Activated CD4-positive, alpha-beta T cell treated with anti-CD3 and anti-CD28 coated beads, Interleukin-2, Interleukin-4, amounts not matched to agents 100 ng/mL and 50 ng/mL, durations not matched to agents 16 hours and 8 hours (primary cell): ENCODE data around the gene C2CD4C.
"Not testable (repeated sequence)": the region's sequence is repeated elsewhere in the genome, so short reads cannot be mapped to it uniquely, and the experiment has no call there.

Experiments
- DNase-seq: peaks from one replicate; pipeline ENCODE4 v3.0.0-alpha.2; 2020; ENCODE audit warnings: low spot score

Gene C2CD4C

GRCh38 chr19:413756-414420, 4.9 kb upstream of the C2CD4C start:
- no peak for DNase-seq

GRCh38 chr19:412356-413355, 3.7 kb upstream of the C2CD4C start:
- no peak for DNase-seq

GRCh38 chr19:411723-412355, 2.9 kb upstream of the C2CD4C start:
- DNase-seq: no peak

- DNase-seq: not testable (repeated sequence)
Measured at GRCh38 chr19:411121-411722, 2.3 kb upstream of the C2CD4C start.

- DNase-seq: no peak
Measured at GRCh38 chr19:410243-410781, 1.4 kb upstream of the C2CD4C start.

GRCh38 chr19:409516-410242, 732 bp upstream of the C2CD4C start:
- no peak for DNase-seq

GRCh38 chr19:408441-408901, 476 bp downstream of the C2CD4C start:
- no peak for DNase-seq

- no peak for DNase-seq
Measured at GRCh38 chr19:407511-408440, 1.2 kb downstream of the C2CD4C start.

- no peak for DNase-seq
Measured at GRCh38 chr19:406971-407510, 1.9 kb downstream of the C2CD4C start.

- no peak for DNase-seq
Measured at GRCh38 chr19:406135-406781, 2.7 kb downstream of the C2CD4C start.

GRCh38 chr19:405121-405965, 3.6 kb downstream of the C2CD4C start:
- no peak for DNase-seq

GRCh38 chr19:403221-404027, 5.5 kb downstream of the C2CD4C start:
- DNase-seq: no peak

GRCh38 chr19:402786-403185, 6.2 kb downstream of the C2CD4C start:
- DNase-seq: no peak

GRCh38 chr19:401866-402511, 7.0 kb downstream of the C2CD4C start:
- no peak for DNase-seq

GRCh38 chr19:400976-401865, 7.7 kb downstream of the C2CD4C start:
- no peak for DNase-seq

GRCh38 chr19:399370-399769, 9.6 kb downstream of the C2CD4C start:
- no peak for DNase-seq
